GM23338 (cell line): Measurements from ENCODE around the gene SEPTIN6. TPM values are rescaled to one million over a fixed set of nuclear protein-coding genes. Genes with fewer than 3 reads are reported as not detected.
A peak's percentile ranks its signal among the peaks of the same experiment; 100 is the strongest.

Experiments used
- ATAC-seq: fragments of 200-7000 bp; cut with Tn5 transposase; 3 replicates; pipeline ENCODE4 v1.9.1; 2020
- DNase-seq: peaks from one replicate; pipeline ENCODE4 v3.0.0-alpha.2; 2015; ENCODE audit warnings: low spot score
- H2AFZ ChIP-seq: fragments of 200-600 bp; sonication (generic); 2 replicates; pipeline ENCODE4 v1.8.0; 2016; ENCODE audit warnings: antibody characterized with exemption, mild to moderate bottlenecking, moderate library complexity
- H3F3A ChIP-seq: fragments of 200-600 bp; sonication (generic); replicated peaks from 2 replicates; pipeline ENCODE4 v1.8.0; 2017; ENCODE audit warnings: antibody characterized with exemption, mixed run types, low read depth
- H3K27ac ChIP-seq: fragments of 200-600 bp; sonication (generic); 2 replicates; pipeline ENCODE4 v1.6.1; 2016; ENCODE audit warnings: low read depth
- H3K27me3 ChIP-seq: fragments of 200-600 bp; sonication (generic); 2 replicates; pipeline ENCODE4 v1.8.0; 2016; ENCODE audit warnings: mild to moderate bottlenecking, mixed run types, moderate library complexity; ENCODE audit not compliant: insufficient read depth
- H3K36me3 ChIP-seq: fragments of 200-600 bp; sonication (generic); 2 replicates; pipeline ENCODE4 v1.8.0; 2016; ENCODE audit warnings: mild to moderate bottlenecking; ENCODE audit not compliant: insufficient read depth
- H3K4me1 ChIP-seq: fragments of 200-600 bp; sonication (generic); 2 replicates; pipeline ENCODE4 v1.8.0; 2016; ENCODE audit warnings: mild to moderate bottlenecking, moderate library complexity; ENCODE audit not compliant: insufficient read depth
- H3K4me2 ChIP-seq: fragments of 200-600 bp; sonication (generic); 2 replicates; pipeline ENCODE4 v1.7.1; 2017; ENCODE audit warnings: mixed run types
- H3K4me3 ChIP-seq: fragments of 200-600 bp; sonication (generic); 2 replicates; pipeline ENCODE4 v1.6.1; 2016; ENCODE audit warnings: mixed run types
- H3K79me2 ChIP-seq: fragments of 200-600 bp; sonication (generic); replicated peaks from 2 replicates; pipeline ENCODE4 v1.8.0; 2017; ENCODE audit warnings: mild to moderate bottlenecking; ENCODE audit not compliant: insufficient read depth
- H3K9me2 ChIP-seq: fragments of 200-600 bp; sonication (generic); 2 replicates; pipeline ENCODE4 v1.8.0; 2017; ENCODE audit not compliant: insufficient read depth
- H4K20me1 ChIP-seq: fragments of 200-600 bp; sonication (generic); replicated peaks from 2 replicates; pipeline ENCODE4 v1.8.0; 2017; ENCODE audit warnings: mild to moderate bottlenecking; ENCODE audit not compliant: insufficient read depth
- H3K27ac Mint-ChIP-seq: 2 replicates; pipeline ENCODE4 v1.8.0; 2020; ENCODE audit warnings: inconsistent platforms, mild to moderate bottlenecking, moderate library complexity, mixed read lengths
- H3K27me3 Mint-ChIP-seq: 3 replicates; pipeline ENCODE4 v1.8.0; 2022; ENCODE audit warnings: low read depth, mild to moderate bottlenecking, moderate library complexity, mixed read lengths, inconsistent platforms; ENCODE audit not compliant: insufficient read depth, poor library complexity
- H3K36me3 Mint-ChIP-seq: 3 replicates; pipeline ENCODE4 v1.8.0; 2021; ENCODE audit warnings: low read depth, mild to moderate bottlenecking, inconsistent platforms, moderate library complexity, mixed read lengths
- H3K4me1 Mint-ChIP-seq: 3 replicates; pipeline ENCODE4 v1.8.0; 2020; ENCODE audit warnings: mild to moderate bottlenecking, inconsistent platforms, mixed read lengths
- H3K4me3 Mint-ChIP-seq: 3 replicates; pipeline ENCODE4 v1.8.0; 2021; ENCODE audit warnings: moderate library complexity, mild to moderate bottlenecking, inconsistent platforms, mixed read lengths
- H3K9me3 Mint-ChIP-seq: 3 replicates; pipeline ENCODE4 v1.8.0; 2020; ENCODE audit warnings: moderate library complexity, mild to moderate bottlenecking, inconsistent platforms, mixed read lengths
- CREB1 ChIP-seq: fragments of 250-450 bp; sonication (Bioruptor Pico); IDR thresholded peaks from 2 replicates; pipeline ENCODE4 v1.5.0; 2020; ENCODE audit warnings: low read depth, mild to moderate bottlenecking, moderate library complexity
- EZH2 ChIP-seq: fragments of 200-600 bp; sonication (generic); IDR thresholded peaks from one replicate; pipeline ENCODE4 v1.8.0; 2017; ENCODE audit warnings: antibody characterized with exemption, mild to moderate bottlenecking, low read depth; ENCODE audit not compliant: unreplicated experiment
- JUNB ChIP-seq: IDR thresholded peaks from one replicate; pipeline ENCODE4 v1.6.1; 2016; ENCODE audit warnings: antibody characterized with exemption; ENCODE audit not compliant: unreplicated experiment
- NANOG ChIP-seq: IDR thresholded peaks from 2 replicates; pipeline ENCODE4 v1.6.1; 2016; ENCODE audit warnings: antibody characterized with exemption, borderline replicate concordance
- POLR2AphosphoS5 ChIP-seq: IDR thresholded peaks from 2 replicates; pipeline ENCODE4 v1.6.1; 2016; ENCODE audit warnings: antibody characterized with exemption, low read depth
- ZNF114 ChIP-seq: fragments of 250-450 bp; sonication (Bioruptor Pico); IDR thresholded peaks from 2 replicates; pipeline ENCODE4 v1.5.0; 2020; ENCODE audit warnings: mild to moderate bottlenecking, moderate library complexity
- ZNF331 ChIP-seq: fragments of 250-450 bp; sonication (Bioruptor Pico); IDR thresholded peaks from 2 replicates; pipeline ENCODE4 v1.5.0; 2020; ENCODE audit warnings: low read depth, mild to moderate bottlenecking, moderate library complexity
- long read RNA-seq: library from polyadenylated mRNA; unstranded; transcript quantifications from one replicate; pipeline ENCODE4 v2.0.0, GENCODE V29; 2020; ENCODE audit not compliant: unreplicated experiment
- polyA plus RNA-seq: library from polyadenylated mRNA; unstranded; fragments of >200 nt; fragmentation: Nextera tagmentation; extraction: Ambion mirVana; gene quantifications from 2 replicates; pipeline ENCODE4 v1.2.1, GENCODE V29; 2016
- total RNA-seq: library from RNA; depleted of rRNA; stranded (reverse); fragments of >200 nt; shearing (Covaris generic); gene quantifications from 2 replicates; pipeline ENCODE4 v1.2.3, GENCODE V29; 2014; rRNA removed
- TF ChIP-seq, protein P1 (sequence below), 2 experiments: fragments of 200-600 bp in 1 of 2; sonication (generic) in 1 of 2; conservative IDR thresholded peaks; 2 replicates each; pipeline versions ENCODE4 v1.5.1 to v1.6.1; 2016 to 2017; ENCODE audit warnings: antibody characterized with exemption in 2 of 2, low read depth in 2 of 2, mild to moderate bottlenecking in 2 of 2, moderate library complexity in 1 of 2
- TF ChIP-seq, protein P2 (sequence below): IDR thresholded peaks from one replicate; pipeline ENCODE4 v1.6.1; 2018; ENCODE audit warnings: antibody characterized with exemption; ENCODE audit not compliant: unreplicated experiment
- TF ChIP-seq, protein P3 (sequence below): IDR thresholded peaks from 2 replicates; pipeline ENCODE4 v1.6.1; 2016; ENCODE audit warnings: antibody characterized with exemption

Gene SEPTIN6
- total RNA-seq (43.3 and 43.6 TPM in 2 replicates), polyA plus RNA-seq (36.9 and 37.0 TPM in 2 replicates)
- long read RNA-seq, full-length matches to known transcripts, result 11 of 24 reads
- long read RNA-seq, partial matches to known transcripts, result 9 of 24 reads
- long read RNA-seq, other reads (novel, unspliced or antisense), result 4 of 24 reads

DNA sequence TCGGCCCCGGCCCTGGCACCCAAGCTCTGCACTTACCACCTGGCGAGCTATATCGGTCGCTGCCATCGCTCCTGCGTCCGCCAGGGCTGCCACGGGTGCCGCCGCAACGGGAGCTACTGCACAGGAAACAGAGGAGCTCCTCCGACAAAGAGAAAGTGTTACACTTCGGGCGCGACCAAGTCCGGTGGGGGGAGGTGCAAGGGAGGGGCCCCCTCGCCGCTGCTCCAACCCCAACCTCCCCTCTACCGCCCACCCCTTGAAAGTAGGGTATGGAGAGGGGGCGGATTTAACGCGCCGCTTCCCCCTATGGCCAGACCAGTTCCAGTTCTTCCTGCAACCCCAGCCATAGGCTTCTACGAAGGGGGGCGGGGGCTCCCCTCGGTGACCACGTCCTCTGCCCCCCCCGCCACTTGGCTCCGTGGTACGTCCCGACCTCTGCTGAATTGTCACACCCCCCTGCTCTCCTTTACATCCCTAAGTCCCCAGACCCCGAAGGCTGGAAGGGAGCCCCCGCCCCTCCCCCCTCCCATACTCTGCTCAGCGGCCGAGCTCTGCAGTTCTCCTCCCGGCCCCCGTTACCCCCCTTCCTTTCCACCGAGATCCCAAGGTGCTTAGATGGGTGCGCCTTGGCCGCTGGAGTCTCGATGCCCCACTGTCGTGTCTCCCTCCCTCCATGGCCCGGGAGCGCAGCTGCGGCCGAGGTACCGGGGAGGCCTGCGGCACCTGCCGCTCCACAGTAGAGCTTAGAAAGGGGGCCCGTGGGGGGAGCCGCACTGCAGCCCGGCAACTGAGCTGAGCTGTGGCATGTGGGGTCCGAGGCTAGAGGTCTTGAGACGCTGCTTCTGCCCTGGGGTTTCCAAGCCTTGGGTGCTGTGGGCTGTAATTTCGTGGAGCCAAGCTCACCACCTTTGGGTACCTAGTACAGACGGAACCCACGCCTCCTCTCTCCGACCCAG is at the start of gene SEPTIN6:
SEPTIN6 (minus strand) TSS at position 129 of the 956 bp plus-strand sequence; CDS start at position 66, 63 bp downstream.
- peak within 1 kb of the TSS; percentile 72 for H3K4me3 ChIP-seq
- peaks cover 29% of the 10 kb centered on the region for H3K27me3 ChIP-seq
- H3K79me2 ChIP-seq, result peaks cover 39% of the 10 kb centered on the region
- TF ChIP-seq, protein P1, sequence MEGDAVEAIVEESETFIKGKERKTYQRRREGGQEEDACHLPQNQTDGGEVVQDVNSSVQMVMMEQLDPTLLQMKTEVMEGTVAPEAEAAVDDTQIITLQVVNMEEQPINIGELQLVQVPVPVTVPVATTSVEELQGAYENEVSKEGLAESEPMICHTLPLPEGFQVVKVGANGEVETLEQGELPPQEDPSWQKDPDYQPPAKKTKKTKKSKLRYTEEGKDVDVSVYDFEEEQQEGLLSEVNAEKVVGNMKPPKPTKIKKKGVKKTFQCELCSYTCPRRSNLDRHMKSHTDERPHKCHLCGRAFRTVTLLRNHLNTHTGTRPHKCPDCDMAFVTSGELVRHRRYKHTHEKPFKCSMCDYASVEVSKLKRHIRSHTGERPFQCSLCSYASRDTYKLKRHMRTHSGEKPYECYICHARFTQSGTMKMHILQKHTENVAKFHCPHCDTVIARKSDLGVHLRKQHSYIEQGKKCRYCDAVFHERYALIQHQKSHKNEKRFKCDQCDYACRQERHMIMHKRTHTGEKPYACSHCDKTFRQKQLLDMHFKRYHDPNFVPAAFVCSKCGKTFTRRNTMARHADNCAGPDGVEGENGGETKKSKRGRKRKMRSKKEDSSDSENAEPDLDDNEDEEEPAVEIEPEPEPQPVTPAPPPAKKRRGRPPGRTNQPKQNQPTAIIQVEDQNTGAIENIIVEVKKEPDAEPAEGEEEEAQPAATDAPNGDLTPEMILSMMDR (conservative IDR thresholded peaks at IDR 0.05; ENCODE audit: low read depth in 2 of 2), result no peak
- TF ChIP-seq JUNB, result no peak
- TF ChIP-seq, protein P2, sequence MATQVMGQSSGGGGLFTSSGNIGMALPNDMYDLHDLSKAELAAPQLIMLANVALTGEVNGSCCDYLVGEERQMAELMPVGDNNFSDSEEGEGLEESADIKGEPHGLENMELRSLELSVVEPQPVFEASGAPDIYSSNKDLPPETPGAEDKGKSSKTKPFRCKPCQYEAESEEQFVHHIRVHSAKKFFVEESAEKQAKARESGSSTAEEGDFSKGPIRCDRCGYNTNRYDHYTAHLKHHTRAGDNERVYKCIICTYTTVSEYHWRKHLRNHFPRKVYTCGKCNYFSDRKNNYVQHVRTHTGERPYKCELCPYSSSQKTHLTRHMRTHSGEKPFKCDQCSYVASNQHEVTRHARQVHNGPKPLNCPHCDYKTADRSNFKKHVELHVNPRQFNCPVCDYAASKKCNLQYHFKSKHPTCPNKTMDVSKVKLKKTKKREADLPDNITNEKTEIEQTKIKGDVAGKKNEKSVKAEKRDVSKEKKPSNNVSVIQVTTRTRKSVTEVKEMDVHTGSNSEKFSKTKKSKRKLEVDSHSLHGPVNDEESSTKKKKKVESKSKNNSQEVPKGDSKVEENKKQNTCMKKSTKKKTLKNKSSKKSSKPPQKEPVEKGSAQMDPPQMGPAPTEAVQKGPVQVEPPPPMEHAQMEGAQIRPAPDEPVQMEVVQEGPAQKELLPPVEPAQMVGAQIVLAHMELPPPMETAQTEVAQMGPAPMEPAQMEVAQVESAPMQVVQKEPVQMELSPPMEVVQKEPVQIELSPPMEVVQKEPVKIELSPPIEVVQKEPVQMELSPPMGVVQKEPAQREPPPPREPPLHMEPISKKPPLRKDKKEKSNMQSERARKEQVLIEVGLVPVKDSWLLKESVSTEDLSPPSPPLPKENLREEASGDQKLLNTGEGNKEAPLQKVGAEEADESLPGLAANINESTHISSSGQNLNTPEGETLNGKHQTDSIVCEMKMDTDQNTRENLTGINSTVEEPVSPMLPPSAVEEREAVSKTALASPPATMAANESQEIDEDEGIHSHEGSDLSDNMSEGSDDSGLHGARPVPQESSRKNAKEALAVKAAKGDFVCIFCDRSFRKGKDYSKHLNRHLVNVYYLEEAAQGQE, result no peak
- TF ChIP-seq NANOG, result no peak
- TF ChIP-seq POLR2AphosphoS5, result peak; percentile 65
- TF ChIP-seq CREB1 (CRISPR knock-in tag), result peak; percentile 43; the same call in 1 of the 2 replicates
- TF ChIP-seq ZNF114, result no peak
- no peak for TF ChIP-seq ZNF331 (CRISPR knock-in tag)
- TF ChIP-seq EZH2, result no peak
- TF ChIP-seq, protein P3, sequence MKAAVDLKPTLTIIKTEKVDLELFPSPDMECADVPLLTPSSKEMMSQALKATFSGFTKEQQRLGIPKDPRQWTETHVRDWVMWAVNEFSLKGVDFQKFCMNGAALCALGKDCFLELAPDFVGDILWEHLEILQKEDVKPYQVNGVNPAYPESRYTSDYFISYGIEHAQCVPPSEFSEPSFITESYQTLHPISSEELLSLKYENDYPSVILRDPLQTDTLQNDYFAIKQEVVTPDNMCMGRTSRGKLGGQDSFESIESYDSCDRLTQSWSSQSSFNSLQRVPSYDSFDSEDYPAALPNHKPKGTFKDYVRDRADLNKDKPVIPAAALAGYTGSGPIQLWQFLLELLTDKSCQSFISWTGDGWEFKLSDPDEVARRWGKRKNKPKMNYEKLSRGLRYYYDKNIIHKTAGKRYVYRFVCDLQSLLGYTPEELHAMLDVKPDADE, result no peak
- peaks cover 3% of the 10 kb centered on the region; the same call in 1 of the 3 replicates for H3K36me3 Mint-ChIP-seq
- H3K27me3 Mint-ChIP-seq, result peaks cover 22% of the 10 kb centered on the region
- no peaks in the 10 kb centered on the region for H3K9me2 ChIP-seq
- H3K9me3 Mint-ChIP-seq, result no peaks in the 10 kb centered on the region; the same call in 2 of the 3 replicates
- H3K4me1 ChIP-seq, result peaks cover 13% of the 10 kb centered on the region
- H3K27ac Mint-ChIP-seq, result no peak within 1 kb of the TSS
- H3K36me3 ChIP-seq, result no peaks in the 10 kb centered on the region
- no peak within 1 kb of the TSS for H3K27ac ChIP-seq
- H3K4me2 ChIP-seq, result peak within 1 kb of the TSS; percentile 85
- peak within 1 kb of the TSS; percentile 72 for H2AFZ ChIP-seq
- ATAC-seq, result peak; percentile 65
- peaks cover 40% of the 10 kb centered on the region for H3K4me1 Mint-ChIP-seq
- H4K20me1 ChIP-seq, result no peaks in the 10 kb centered on the region
- DNase-seq, result peak; percentile 79
- H3K4me3 Mint-ChIP-seq, result peak within 1 kb of the TSS; percentile 93
- H3F3A ChIP-seq, result no peaks in the 10 kb centered on the region
